PFSK-1 (cell line): ENCODE results near the gene MAML2.

Experiments
- FOXP2 ChIP-seq: optimal IDR thresholded peaks from 2 replicates; pipeline ENCODE3; 2011; ENCODE audit warnings: borderline replicate concordance, control low read depth, inconsistent platforms; ENCODE audit not compliant: insufficient read depth; ENCODE audit errors: extremely low read length, extremely low read depth
- POLR2AphosphoS5 ChIP-seq: IDR thresholded peaks from 2 replicates; pipeline ENCODE4 v1.6.1; 2012; ENCODE audit warnings: low read depth, mild to moderate bottlenecking, control low read depth, low read length, moderate library complexity
- REST ChIP-seq, 2 experiments: IDR thresholded peaks; 2 replicates each; pipeline versions ENCODE4 v1.6.1 to v1.8.0; 2011 to 2012; ENCODE audit warnings: low read depth in 2 of 2, low read length in 2 of 2, control low read depth in 1 of 2, inconsistent platforms in 1 of 2, mild to moderate bottlenecking in 1 of 2, moderate library complexity in 1 of 2; ENCODE audit not compliant: insufficient read depth in 1 of 2
- SIN3A ChIP-seq: IDR thresholded peaks from 2 replicates; pipeline ENCODE4 v1.6.1; 2012; ENCODE audit warnings: mild to moderate bottlenecking, low read length, moderate library complexity, borderline replicate concordance; ENCODE audit not compliant: insufficient read depth
- TAF1 ChIP-seq: IDR thresholded peaks from 2 replicates; pipeline ENCODE4 v1.6.1; 2012; ENCODE audit warnings: low read length, control low read depth, borderline replicate concordance; ENCODE audit not compliant: insufficient read depth

GRCh38 chr11:96389720-96390487 is 46.9 kb upstream of the MAML2 start, which contains the start of the genes CCDC82 and JRKL:
- TF ChIP-seq POLR2AphosphoS5 = peak; percentile 87
- TF ChIP-seq TAF1 = peak; percentile 67; the same call in 1 of the 2 replicates
- TF ChIP-seq REST (IDR thresholded peaks at IDR 0.05; ENCODE audit: insufficient read depth in 1 of 2, low read depth in 2 of 2, low read length in 2 of 2) = no peak
- no peak; the same call in 1 of the 2 replicates for TF ChIP-seq SIN3A
- TF ChIP-seq FOXP2 = peak; percentile 64
